ENCODE measurements around the gene PRKAA2.

DNA sequence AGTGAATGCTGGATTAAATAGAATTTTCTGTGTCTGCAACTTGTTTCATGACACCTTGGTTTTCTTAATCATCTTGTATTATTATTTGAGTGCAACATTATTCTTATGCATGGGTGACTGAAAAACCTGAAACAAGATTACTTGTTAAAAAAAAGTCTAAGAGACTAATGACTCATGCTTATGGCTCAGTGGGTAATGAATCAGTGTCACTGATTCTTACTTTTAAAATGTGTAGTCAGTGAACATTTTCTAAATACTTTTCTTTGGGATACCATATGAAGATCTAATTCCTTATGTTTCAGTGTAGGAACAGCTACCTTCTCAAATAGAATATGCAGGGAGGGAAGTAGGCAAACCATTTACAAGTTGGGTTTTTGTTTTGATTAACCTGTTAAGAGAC, 65.5 kb downstream of the PRKAA2 start:
- no peak for TF ChIP-seq TAF1 (IDR thresholded peaks at IDR 0.05; ENCODE audit: low read depth, low read length)
- TF ChIP-seq PAX5 (IDR thresholded peaks at IDR 0.05; ENCODE audit: insufficient read depth, low read length, severe bottlenecking): no peak
- TF ChIP-seq POLR2A (IDR thresholded peaks at IDR 0.05; ENCODE audit: low read depth, low read length): no peak
